GM12873 (cell line): ENCODE results near the gene ARF5.

ENCODE experiments used
- TF ChIP-seq, protein P1 (sequence below): IDR thresholded peaks from 2 replicates; pipeline ENCODE4 v1.5.1; 2012; ENCODE audit warnings: low read depth, mild to moderate bottlenecking, moderate library complexity, low read length, control low read depth; ENCODE audit not compliant: insufficient read depth; ENCODE audit errors: missing control alignments

Gene ARF5

DNA sequence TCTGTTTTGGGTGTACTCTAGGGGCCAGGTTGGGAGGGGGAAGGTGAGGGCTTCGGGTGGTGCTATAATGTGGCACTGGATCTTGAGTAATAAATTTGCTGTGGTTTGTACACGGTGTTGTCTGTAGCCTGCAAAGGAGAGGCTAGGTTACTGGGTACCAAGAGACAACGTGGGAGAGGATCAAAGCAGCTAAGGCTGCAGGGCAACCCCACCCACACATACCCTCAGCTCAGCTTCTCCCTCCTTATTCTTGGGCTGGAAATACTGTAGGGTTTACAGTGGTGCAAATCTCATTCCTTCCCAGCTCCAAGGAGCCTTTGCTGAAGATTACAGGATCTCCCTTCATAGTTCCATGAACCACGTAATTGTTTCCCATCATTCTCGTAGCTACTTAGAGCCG is 3.4 kb downstream of the ARF5 start:
- TF ChIP-seq, protein P1, sequence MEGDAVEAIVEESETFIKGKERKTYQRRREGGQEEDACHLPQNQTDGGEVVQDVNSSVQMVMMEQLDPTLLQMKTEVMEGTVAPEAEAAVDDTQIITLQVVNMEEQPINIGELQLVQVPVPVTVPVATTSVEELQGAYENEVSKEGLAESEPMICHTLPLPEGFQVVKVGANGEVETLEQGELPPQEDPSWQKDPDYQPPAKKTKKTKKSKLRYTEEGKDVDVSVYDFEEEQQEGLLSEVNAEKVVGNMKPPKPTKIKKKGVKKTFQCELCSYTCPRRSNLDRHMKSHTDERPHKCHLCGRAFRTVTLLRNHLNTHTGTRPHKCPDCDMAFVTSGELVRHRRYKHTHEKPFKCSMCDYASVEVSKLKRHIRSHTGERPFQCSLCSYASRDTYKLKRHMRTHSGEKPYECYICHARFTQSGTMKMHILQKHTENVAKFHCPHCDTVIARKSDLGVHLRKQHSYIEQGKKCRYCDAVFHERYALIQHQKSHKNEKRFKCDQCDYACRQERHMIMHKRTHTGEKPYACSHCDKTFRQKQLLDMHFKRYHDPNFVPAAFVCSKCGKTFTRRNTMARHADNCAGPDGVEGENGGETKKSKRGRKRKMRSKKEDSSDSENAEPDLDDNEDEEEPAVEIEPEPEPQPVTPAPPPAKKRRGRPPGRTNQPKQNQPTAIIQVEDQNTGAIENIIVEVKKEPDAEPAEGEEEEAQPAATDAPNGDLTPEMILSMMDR, result no peak

DNA sequence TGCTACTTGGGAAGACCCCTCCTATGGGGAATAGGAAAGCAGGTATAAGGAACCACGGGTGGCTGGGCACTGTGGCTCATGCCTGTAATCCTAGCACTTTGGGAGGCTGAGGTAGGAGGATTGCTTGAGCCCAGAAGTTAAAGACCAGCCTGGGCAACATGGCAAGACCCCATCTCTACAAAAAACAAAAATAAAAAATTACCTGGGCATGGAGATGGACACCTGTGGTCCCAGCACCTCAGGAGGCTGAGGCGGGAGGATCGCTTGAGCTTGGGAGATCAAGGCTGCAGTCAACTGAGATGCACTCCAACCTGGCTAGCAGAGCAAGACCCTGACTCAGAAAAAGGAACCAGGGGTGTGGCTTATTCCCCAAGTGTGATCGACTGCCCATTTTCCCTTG is 4.3 kb downstream of the ARF5 start:
- TF ChIP-seq, protein P1, result no peak

DNA sequence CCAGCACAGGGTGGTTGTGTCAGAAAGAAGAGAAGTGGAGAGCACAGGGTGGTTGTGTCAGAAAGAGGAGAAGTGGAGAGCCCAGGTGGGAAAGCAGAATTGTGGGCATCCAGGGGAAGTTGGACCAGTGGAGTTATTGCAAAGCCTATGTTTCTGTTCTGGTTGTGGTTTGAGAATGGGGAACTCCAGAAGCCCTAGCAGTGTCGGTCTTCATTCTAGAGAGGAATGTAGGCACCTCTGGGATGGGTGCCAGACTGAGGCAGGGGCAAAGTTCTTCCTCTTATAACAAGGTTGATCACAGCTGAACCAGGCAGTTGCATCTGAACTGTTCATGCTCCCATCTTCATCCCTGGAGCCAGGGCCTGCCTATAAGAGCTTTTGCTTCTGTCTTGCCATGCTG is 6.3 kb downstream of the ARF5 start:
- TF ChIP-seq, protein P1, result no peak

DNA sequence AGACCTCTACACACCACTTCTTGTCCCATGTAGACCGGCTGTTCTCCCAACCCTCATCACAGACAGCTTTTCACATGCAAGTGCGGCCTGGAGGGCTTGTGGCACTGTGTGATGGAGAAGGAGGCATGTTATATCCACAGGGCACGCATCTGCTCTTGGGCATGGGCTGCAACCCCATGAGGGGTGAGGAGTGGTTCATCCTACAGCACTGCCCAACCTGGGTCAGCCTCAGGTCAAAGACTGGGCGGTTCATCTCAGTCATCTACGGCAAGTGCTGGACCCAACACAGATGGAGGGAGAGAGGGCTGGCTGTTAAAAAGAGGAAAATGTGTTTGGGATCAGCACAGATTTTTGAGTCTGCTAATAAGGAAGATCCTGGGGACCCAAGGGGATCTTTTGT is 7.5 kb downstream of the ARF5 start:
- TF ChIP-seq, protein P1, result no peak

DNA sequence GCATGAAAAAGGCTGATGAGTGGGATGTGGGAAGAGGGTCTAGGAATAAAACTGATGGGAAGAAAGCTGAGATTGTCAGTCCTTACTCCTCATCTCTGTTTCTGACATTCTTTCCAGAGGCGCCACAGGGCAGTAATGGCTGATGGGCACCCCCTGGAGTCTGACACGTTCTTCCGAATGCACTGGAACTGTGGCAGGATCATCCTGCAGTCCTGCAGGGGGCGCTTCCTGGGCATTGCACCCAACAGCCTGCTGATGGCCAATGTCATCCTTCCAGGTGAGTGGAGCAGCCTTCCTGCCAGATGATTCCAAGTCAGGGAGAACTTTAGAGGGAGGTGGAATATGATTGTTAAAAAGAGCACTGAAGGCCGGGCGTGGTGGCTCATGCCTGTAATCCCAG is 10.1 kb downstream of the ARF5 start:
- TF ChIP-seq, protein P1, result peak; percentile 50

DNA sequence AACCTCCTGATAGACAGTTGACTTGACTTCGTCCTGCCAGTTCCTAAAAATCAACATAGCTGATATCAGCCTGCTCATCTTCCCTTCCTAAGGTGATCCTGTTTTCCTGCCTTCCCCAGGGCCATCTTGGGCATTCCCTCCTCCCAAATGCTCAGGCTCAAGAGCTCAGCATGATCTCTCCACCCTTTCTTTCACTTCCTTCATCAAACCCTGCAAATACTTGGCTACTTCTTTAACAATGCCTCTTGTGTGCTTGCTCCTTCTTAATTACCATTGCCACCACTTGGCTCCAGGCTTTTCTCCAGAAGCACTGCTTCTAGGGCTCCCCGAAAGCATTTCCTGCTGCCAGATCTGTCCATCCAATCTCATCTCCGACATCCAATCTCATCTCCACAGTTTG is 12.7 kb downstream of the ARF5 start:
- TF ChIP-seq, protein P1, result no peak

DNA sequence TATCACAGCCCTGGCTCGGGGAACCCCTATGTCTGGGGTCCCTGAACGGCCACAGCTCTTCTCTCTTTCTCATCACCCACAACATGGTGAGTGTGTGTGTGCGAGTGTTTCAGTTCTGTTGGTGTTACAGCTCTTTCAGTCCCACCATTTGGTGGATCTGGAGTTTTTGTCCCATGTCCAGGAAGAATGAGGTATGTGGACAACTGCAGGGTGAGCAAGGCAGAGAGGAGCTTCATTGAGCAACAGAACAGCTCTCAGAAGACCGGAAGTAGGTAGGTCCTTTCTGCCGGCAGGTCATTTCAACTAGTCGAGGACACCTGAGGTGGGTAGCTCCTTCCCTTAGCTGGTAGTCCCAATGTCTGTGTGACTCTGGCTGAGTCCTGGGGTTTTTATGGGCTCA is 20.2 kb downstream of the ARF5 start:
- TF ChIP-seq, protein P1, result no peak

DNA sequence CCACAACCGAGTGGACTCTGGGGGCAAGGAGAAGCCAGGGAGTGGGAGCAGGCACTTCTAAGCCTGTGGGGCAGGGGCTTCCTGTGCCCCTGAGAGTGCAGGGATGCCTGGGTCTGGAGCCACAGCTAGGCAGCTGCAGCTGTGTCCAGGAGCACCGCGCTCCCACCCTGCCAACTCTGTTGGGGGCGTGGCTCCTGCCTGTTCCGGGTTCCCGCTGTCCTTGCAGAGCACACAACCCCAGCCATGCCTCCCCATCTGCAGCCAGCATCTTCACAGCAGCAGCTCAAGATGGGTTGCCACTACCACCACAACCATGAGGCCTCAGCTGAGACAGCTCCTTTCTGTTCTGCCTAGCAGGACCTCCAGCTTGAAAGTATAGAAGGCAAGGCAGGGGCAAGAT is 21.1 kb downstream of the ARF5 start:
- TF ChIP-seq, protein P1, result no peak
